ENCODE measurements around the gene HPGDS. TPM values are rescaled to one million over a fixed set of nuclear protein-coding genes. Genes with fewer than 3 reads are reported as not detected.

HPGDS gene
- total RNA-seq (not detected in 2 replicates), polyA plus RNA-seq (not detected in 2 replicates), polyA minus RNA-seq (not detected in 2 replicates)
- 0.19 TPM for total RNA-seq (2013)

- H3K4me3 Mint-ChIP-seq, result no peak within 1 kb of the TSS
- DNase-seq, result no peak
- CTCF ChIA-PET, result no interaction called here
- peaks cover 15% of the 10 kb centered on the region for H3K4me1 Mint-ChIP-seq
- Histone ChIP-seq H3K4me1 (ENCODE audit: control insufficient read depth in 2 of 2, insufficient read depth in 2 of 2, low read length in 2 of 2) (no peaks in the 10 kb centered on the region), H4K20me1 (ENCODE audit: control insufficient read depth, insufficient read depth, low read length, poor library complexity, severe bottlenecking) (no peaks in the 10 kb centered on the region), H3K79me2 (ENCODE audit: control insufficient read depth, insufficient read depth, low read length) (no peaks in the 10 kb centered on the region), H3K4me2 (replicated peaks; ENCODE audit: low read depth, low read length, poor library complexity, severe bottlenecking) (no peak within 1 kb of the TSS), H3K27ac (ENCODE audit: low read length in 2 of 2) (no peak within 1 kb of the TSS), H3K9ac (ENCODE audit: low read length) (no peak within 1 kb of the TSS), H3K27me3 (replicated peaks in 1 of 4; ENCODE audit: control extremely low read depth in 1 of 4, control insufficient read depth in 3 of 4, insufficient read depth in 4 of 4, low read length in 3 of 4) (no peaks in the 10 kb centered on the region), H3K4me3 (ENCODE audit: control extremely low read depth in 1 of 5, extremely low read depth in 1 of 5, insufficient read depth in 1 of 5, low read depth in 2 of 5, low read length in 4 of 5) (no peak within 1 kb of the TSS), H2AFZ (ENCODE audit: insufficient read depth, low read depth, low read length, poor library complexity, severe bottlenecking) (no peak within 1 kb of the TSS), H3K9me3 (ENCODE audit: control extremely low read depth in 1 of 3, control insufficient read depth in 2 of 3, insufficient read depth in 1 of 3, low read length in 2 of 3) (peaks cover 0 to 3% (median 0%) of the 10 kb centered on the region in 3 donors), H3K36me3 (replicated peaks in 1 of 2; ENCODE audit: control extremely low read depth in 1 of 2, control insufficient read depth in 1 of 2, extremely low read depth in 1 of 2, insufficient read depth in 2 of 2, low read length in 1 of 2) (no peaks in the 10 kb centered on the region)
- POLR2A ChIA-PET, result no interaction called here
- ATAC-seq (ENCODE audit: low read depth), result no peak
- intact Hi-C loops (cut with micrococcal nuclease), result no loop called here
- peaks cover 7% of the 10 kb centered on the region for H3K27me3 Mint-ChIP-seq
- no peak within 1 kb of the TSS for H3K27ac Mint-ChIP-seq
- no CpG with 5 or more reads among the region's 5 CpGs for WGBS (ENCODE audit: insufficient coverage)
- TF ChIP-seq CTCF (IDR thresholded peaks at IDR 0.05) (no peak), EZH2 (IDR thresholded peaks at IDR 0.05; ENCODE audit: borderline replicate concordance, insufficient read depth, low read depth, low read length, poor library complexity, severe bottlenecking) (no peak)
- H3K9me3 Mint-ChIP-seq (ENCODE audit: insufficient read depth), result no peaks in the 10 kb centered on the region
Measured at GRCh38 chr4:94342694-94343093, at the start of gene HPGDS. TSS of gene HPGDS (minus strand) at chr4:94342836. CDS start at chr4:94334629, 8,207 bp downstream.

GRCh38 chr4:94390804-94391410 lies 48.3 kb upstream of the HPGDS start:
- H3K9ac ChIP-seq (ENCODE audit: low read length), result no peak overlapping the region
- ATAC-seq (ENCODE audit: low read depth) (no peak), DNase-seq (no peak)
- Mint-ChIP-seq H3K9me3 (ENCODE audit: insufficient read depth) (no peaks in the 10 kb centered on the region), H3K27me3 (peaks cover 19% of the 10 kb centered on the region), H3K27ac (no peak overlapping the region), H3K4me1 (no peaks in the 10 kb centered on the region), H3K4me3 (no peak overlapping the region)
- H3K4me1 ChIP-seq (ENCODE audit: control insufficient read depth in 2 of 2, insufficient read depth in 2 of 2, low read length in 2 of 2), result no peaks in the 10 kb centered on the region
- H2AFZ ChIP-seq (ENCODE audit: insufficient read depth, low read depth, low read length, poor library complexity, severe bottlenecking), result no peak overlapping the region
- no peak overlapping the region for H3K27ac ChIP-seq (ENCODE audit: low read length in 2 of 2)
- POLR2A ChIA-PET, result no interaction called here
- H4K20me1 ChIP-seq (ENCODE audit: control insufficient read depth, insufficient read depth, low read length, poor library complexity, severe bottlenecking), result no peaks in the 10 kb centered on the region
- WGBS (ENCODE audit: insufficient coverage), result 100% methylated on average over 2 of the region's 2 CpGs
- no peaks in the 10 kb centered on the region for H3K79me2 ChIP-seq (ENCODE audit: control insufficient read depth, insufficient read depth, low read length)
- CTCF ChIA-PET, result no interaction called here
- intact Hi-C loops (cut with micrococcal nuclease), result no loop called here
- no peaks in the 10 kb centered on the region for H3K9me3 ChIP-seq (ENCODE audit: control extremely low read depth in 1 of 3, control insufficient read depth in 2 of 3, insufficient read depth in 1 of 3, low read length in 2 of 3)
- TF ChIP-seq EZH2 (IDR thresholded peaks at IDR 0.05; ENCODE audit: borderline replicate concordance, insufficient read depth, low read depth, low read length, poor library complexity, severe bottlenecking), result no peak
- TF ChIP-seq CTCF (IDR thresholded peaks at IDR 0.05), result peak; percentile 48
- peaks cover 0 to 3% (median 0%) of the 10 kb centered on the region in 4 experiments for H3K27me3 ChIP-seq (replicated peaks in 1 of 4; ENCODE audit: control extremely low read depth in 1 of 4, control insufficient read depth in 3 of 4, insufficient read depth in 4 of 4, low read length in 3 of 4)
- no peak overlapping the region for H3K4me2 ChIP-seq (replicated peaks; ENCODE audit: low read depth, low read length, poor library complexity, severe bottlenecking)
- no peak overlapping the region for H3K4me3 ChIP-seq (ENCODE audit: control extremely low read depth in 1 of 5, extremely low read depth in 1 of 5, insufficient read depth in 1 of 5, low read depth in 2 of 5, low read length in 4 of 5)
- H3K36me3 ChIP-seq (replicated peaks in 1 of 2; ENCODE audit: control extremely low read depth in 1 of 2, control insufficient read depth in 1 of 2, extremely low read depth in 1 of 2, insufficient read depth in 2 of 2, low read length in 1 of 2), result no peaks in the 10 kb centered on the region

Measured in B cell (primary cell).